OCI-LY7 (cell line): Measurements from ENCODE around the gene ABCC12.

Source experiments
- EZH2phosphoT487 ChIP-seq: fragments of 200-600 bp; sonication (generic); IDR thresholded peaks from 2 replicates; pipeline ENCODE4 v1.6.1; 2018; ENCODE audit warnings: low read depth, borderline replicate concordance, mild to moderate bottlenecking, mixed run types, antibody characterized with exemption, low read length, moderate library complexity, mixed read lengths
- TF ChIP-seq, protein P1 (sequence below): fragments of 200-600 bp; sonication (generic); conservative IDR thresholded peaks from 2 replicates; pipeline ENCODE4 v1.5.1; 2014; ENCODE audit warnings: mild to moderate bottlenecking, antibody characterized with exemption, low read length, moderate library complexity, mixed read lengths

DNA sequence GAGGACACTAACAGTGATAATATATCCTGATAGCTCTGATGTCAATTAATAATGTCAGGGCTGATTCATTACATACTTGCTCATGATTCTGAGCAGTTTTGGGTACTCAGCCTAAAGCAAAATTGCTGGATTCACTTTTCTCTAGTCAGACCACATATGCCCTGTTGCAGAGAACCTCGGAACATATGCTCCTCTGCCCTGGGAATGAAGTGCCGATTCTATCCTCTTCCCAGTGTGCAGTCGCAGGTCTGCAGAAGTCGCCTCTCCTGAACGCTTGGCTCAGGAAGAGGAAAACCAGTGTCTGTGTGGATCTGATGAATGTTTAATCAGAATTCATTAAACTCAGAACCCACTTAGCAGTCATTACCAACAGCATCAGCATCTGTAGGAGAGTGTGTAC, 34.5 kb downstream of the ABCC12 start:
- TF ChIP-seq, protein P1, sequence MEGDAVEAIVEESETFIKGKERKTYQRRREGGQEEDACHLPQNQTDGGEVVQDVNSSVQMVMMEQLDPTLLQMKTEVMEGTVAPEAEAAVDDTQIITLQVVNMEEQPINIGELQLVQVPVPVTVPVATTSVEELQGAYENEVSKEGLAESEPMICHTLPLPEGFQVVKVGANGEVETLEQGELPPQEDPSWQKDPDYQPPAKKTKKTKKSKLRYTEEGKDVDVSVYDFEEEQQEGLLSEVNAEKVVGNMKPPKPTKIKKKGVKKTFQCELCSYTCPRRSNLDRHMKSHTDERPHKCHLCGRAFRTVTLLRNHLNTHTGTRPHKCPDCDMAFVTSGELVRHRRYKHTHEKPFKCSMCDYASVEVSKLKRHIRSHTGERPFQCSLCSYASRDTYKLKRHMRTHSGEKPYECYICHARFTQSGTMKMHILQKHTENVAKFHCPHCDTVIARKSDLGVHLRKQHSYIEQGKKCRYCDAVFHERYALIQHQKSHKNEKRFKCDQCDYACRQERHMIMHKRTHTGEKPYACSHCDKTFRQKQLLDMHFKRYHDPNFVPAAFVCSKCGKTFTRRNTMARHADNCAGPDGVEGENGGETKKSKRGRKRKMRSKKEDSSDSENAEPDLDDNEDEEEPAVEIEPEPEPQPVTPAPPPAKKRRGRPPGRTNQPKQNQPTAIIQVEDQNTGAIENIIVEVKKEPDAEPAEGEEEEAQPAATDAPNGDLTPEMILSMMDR, result no peak
- TF ChIP-seq EZH2phosphoT487, result no peak
